GM18505 (cell line): ENCODE results near the gene SAMD8.
A peak's percentile ranks its signal among the peaks of the same experiment; 100 is the strongest.

Experiments used
- ATAC-seq: cut with Tn5 transposase; IDR thresholded peaks from one replicate; pipeline ENCODE4 v1.9.1; 2021; ENCODE audit not compliant: unreplicated experiment
- POLR2A ChIP-seq: IDR thresholded peaks from 4 replicates; pipeline ENCODE4 v1.6.1; 2011; ENCODE audit warnings: borderline replicate concordance; ENCODE audit not compliant: insufficient read depth, insufficient read length; ENCODE audit errors: extremely low read depth

Gene SAMD8

GRCh38 chr10:75111365-75111906 is at the start of gene SAMD8:
Gene SAMD8, plus strand, starts transcription at chr10:75111656. Its CDS starts 38,873 bp downstream, at chr10:75150529.
- ATAC-seq = peak; percentile 83

GRCh38 chr10:75061709-75062505 is 49.5 kb upstream of the SAMD8 start:
- no peak for TF ChIP-seq POLR2A
- ATAC-seq = no peak

More at GRCh38 chr10:75111365-75111906, at the start of gene SAMD8:
- peak; percentile 81 for TF ChIP-seq POLR2A

GRCh38 chr10:75062506-75063299 is 48.8 kb upstream of the SAMD8 start:
- TF ChIP-seq POLR2A = no peak
- ATAC-seq = no peak

- ATAC-seq = no peak
- TF ChIP-seq POLR2A = no peak
These were observed 47.8 kb upstream of the SAMD8 start for GRCh38 chr10:75063461-75064230.

GRCh38 chr10:75065076-75065475 is 46.4 kb upstream of the SAMD8 start:
- ATAC-seq = no peak
- no peak for TF ChIP-seq POLR2A

DNA sequence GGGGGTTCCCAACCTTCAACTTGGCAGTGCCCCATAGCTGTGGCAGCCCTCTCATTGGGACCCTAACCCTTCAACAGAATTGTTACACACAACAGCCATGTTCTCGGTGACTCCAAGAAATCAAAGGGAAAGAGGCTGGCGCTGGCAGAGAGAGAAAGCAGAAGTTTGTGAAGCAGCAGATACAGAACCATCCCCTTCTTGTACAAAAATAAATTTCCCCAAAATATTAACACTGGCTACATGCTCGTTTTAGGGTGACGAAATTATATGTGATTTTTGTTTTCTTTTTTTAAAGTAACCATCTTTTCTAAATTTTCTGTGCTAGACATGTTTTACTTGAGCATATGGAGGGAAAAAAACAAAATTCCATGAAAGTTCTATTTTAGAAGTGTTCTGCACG is 45.2 kb upstream of the SAMD8 start:
- no peak for TF ChIP-seq POLR2A
- ATAC-seq = no peak

- no peak for ATAC-seq
- no peak for TF ChIP-seq POLR2A
These were observed 44.2 kb upstream of the SAMD8 start for GRCh38 chr10:75067272-75067671.

- no peak for TF ChIP-seq POLR2A
- ATAC-seq = no peak
These were observed 42.9 kb upstream of the SAMD8 start for GRCh38 chr10:75068523-75068922.

GRCh38 chr10:75070476-75070875 is 41.0 kb upstream of the SAMD8 start:
- no peak for ATAC-seq

GRCh38 chr10:75070961-75071428 is 40.5 kb upstream of the SAMD8 start:
- TF ChIP-seq POLR2A = no peak
- no peak for ATAC-seq

More at GRCh38 chr10:75070476-75070875, 41.0 kb upstream of the SAMD8 start:
- no peak for TF ChIP-seq POLR2A

DNA sequence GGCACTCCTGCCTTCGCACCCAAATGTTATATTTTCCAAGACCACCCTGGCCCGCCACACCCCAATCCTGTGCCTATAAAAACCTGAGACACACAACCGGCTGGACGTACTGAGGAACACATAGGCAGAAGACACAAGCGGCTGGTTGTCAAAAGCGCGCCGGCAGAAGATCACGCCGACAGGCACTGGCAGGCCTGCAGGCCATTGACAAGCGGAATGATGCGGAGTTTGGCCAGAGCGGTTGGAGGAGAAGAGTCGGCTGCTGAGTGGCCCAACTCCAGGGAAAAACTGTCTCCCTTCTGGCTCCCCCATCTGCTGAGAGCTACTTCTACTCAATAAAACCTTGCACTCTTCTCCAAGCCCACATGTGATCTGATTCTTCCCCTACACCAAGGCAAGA is 39.7 kb upstream of the SAMD8 start:
- TF ChIP-seq POLR2A = no peak

GRCh38 chr10:75072727-75073126 is 38.7 kb upstream of the SAMD8 start:
- TF ChIP-seq POLR2A = no peak
- ATAC-seq = no peak

More for the DNA sequence above, 39.7 kb upstream of the SAMD8 start:
- ATAC-seq = no peak

DNA sequence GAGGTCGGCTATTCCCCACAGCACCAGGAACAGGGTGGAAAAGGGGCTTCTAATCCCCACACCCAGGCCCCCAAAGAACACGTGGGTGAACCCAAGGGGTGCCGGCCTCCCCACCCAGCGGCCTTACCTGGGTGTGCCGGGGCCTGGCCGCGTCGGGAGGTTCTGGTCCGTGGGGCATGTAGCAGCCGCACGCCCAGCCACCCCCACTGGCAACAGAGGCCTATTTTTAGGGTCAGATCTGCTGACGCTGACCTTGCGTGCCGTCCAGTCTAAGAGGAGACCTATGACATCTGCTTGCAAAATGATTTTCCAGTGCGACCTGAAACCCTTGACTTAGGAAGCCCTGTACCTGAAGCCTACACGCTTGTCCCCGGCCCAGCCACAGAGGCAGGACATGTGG is 38.0 kb upstream of the SAMD8 start:
- ATAC-seq = no peak
- TF ChIP-seq POLR2A = no peak
